HG02588 (cell line): ENCODE data around the gene PGAM5.

Source experiments
- ATAC-seq: cut with Tn5 transposase; IDR thresholded peaks from one replicate; pipeline ENCODE4 v1.9.1; 2021; ENCODE audit warnings: mild to moderate bottlenecking, moderate library complexity; ENCODE audit not compliant: unreplicated experiment

PGAM5 gene

GRCh38 chr12:132710405-132711079, at the start of gene PGAM5:
PGAM5 (plus strand) TSS chr12:132710842; CDS start chr12:132710877, 35 bp downstream.
- ATAC-seq, result peak; percentile 89

GRCh38 chr12:132660996-132661395, 49.6 kb upstream of the PGAM5 start:
- ATAC-seq, result no peak

GRCh38 chr12:132661972-132662371, 48.7 kb upstream of the PGAM5 start:
- no peak for ATAC-seq

- ATAC-seq, result no peak
Measured at GRCh38 chr12:132662901-132663755, 47.5 kb upstream of the PGAM5 start.

GRCh38 chr12:132664206-132665148, 46.2 kb upstream of the PGAM5 start:
- ATAC-seq, result no peak

GRCh38 chr12:132665149-132665491, 45.5 kb upstream of the PGAM5 start:
- no peak for ATAC-seq

- ATAC-seq, result no peak
Measured at GRCh38 chr12:132665794-132666193, 44.8 kb upstream of the PGAM5 start.

GRCh38 chr12:132668191-132669088, 42.2 kb upstream of the PGAM5 start:
- ATAC-seq, result no peak

GRCh38 chr12:132669166-132669879, 41.3 kb upstream of the PGAM5 start:
- no peak for ATAC-seq

GRCh38 chr12:132672116-132672515, 38.5 kb upstream of the PGAM5 start:
- no peak for ATAC-seq

GRCh38 chr12:132672678-132673077, 38.0 kb upstream of the PGAM5 start:
- ATAC-seq, result no peak

- no peak for ATAC-seq
Measured at GRCh38 chr12:132673288-132674179, 37.1 kb upstream of the PGAM5 start.

- ATAC-seq, result no peak
Measured at GRCh38 chr12:132674561-132674960, 36.1 kb upstream of the PGAM5 start.

GRCh38 chr12:132675757-132676432, 34.7 kb upstream of the PGAM5 start:
- ATAC-seq, result no peak

- no peak for ATAC-seq
Measured at GRCh38 chr12:132677492-132677891, 33.1 kb upstream of the PGAM5 start.

GRCh38 chr12:132685400-132685799, 25.2 kb upstream of the PGAM5 start:
- no peak for ATAC-seq

GRCh38 chr12:132686825-132687210, 23.8 kb upstream of the PGAM5 start:
- peak; percentile 17 for ATAC-seq
